Stimulated activated naive CD4-positive, alpha-beta T cell (primary cell): ENCODE data around the gene PSTK.
A peak's percentile ranks its signal among the peaks of the same experiment; 100 is the strongest.

Experiments used
- DNase-seq, 6 experiments: peaks; one replicate each; lab custom pipeline; 2025; lab: John Stamatoyannopoulos, UW

The PSTK gene

GRCh38 chr10:122992031-122992585 is 11.9 kb downstream of the PSTK start:
- no peak for DNase-seq

- DNase-seq, result no peak
Measured at GRCh38 chr10:122993797-122994336, 13.7 kb downstream of the PSTK start.

- DNase-seq, result no peak
Measured at GRCh38 chr10:122995936-122996335, 15.7 kb downstream of the PSTK start.

- no peak for DNase-seq
Measured at GRCh38 chr10:122997864-122998263, 17.7 kb downstream of the PSTK start.

GRCh38 chr10:122998360-122998917 is 18.2 kb downstream of the PSTK start:
- no peak for DNase-seq

GRCh38 chr10:122998934-122999333 is 18.7 kb downstream of the PSTK start:
- DNase-seq, result no peak

- DNase-seq, result no peak
Measured at GRCh38 chr10:122999347-122999746, 19.1 kb downstream of the PSTK start.

GRCh38 chr10:123000155-123000554 is 20.0 kb downstream of the PSTK start:
- no peak for DNase-seq

- no peak for DNase-seq
Measured at GRCh38 chr10:123001370-123001769, 21.2 kb downstream of the PSTK start.

GRCh38 chr10:123004298-123004697 is 24.1 kb downstream of the PSTK start:
- DNase-seq, result no peak

- peak; percentile 25 to 72 (median 50) for DNase-seq
Measured at GRCh38 chr10:123007558-123008354, 27.6 kb downstream of the PSTK start.

GRCh38 chr10:123008355-123009104 is 28.3 kb downstream of the PSTK start, which contains the start of the genes ACADSB and IKZF5:
Gene ACADSB, plus strand, starts transcription at chr10:123009006. Its CDS starts 24 bp downstream, at chr10:123009030.
Gene IKZF5, minus strand, starts transcription at chr10:123008795. Its CDS starts 10,170 bp downstream, at chr10:122998625.
- peak; percentile 94 to 98 (median 96) for DNase-seq

- peak in 4 of 6 experiments; percentile 1 to 47 (median 18) for DNase-seq
Measured at GRCh38 chr10:123009105-123009820, 29.1 kb downstream of the PSTK start.

GRCh38 chr10:123011987-123012386 is 31.8 kb downstream of the PSTK start:
- no peak for DNase-seq

- no peak for DNase-seq
Measured at GRCh38 chr10:123013456-123014419, 33.5 kb downstream of the PSTK start.

- DNase-seq, result no peak
Measured at GRCh38 chr10:123014772-123015171, 34.6 kb downstream of the PSTK start.

- no peak for DNase-seq
Measured at GRCh38 chr10:123016228-123016627, 36.0 kb downstream of the PSTK start.

- DNase-seq, result no peak
Measured at GRCh38 chr10:123017421-123018165, 37.4 kb downstream of the PSTK start.

- DNase-seq, result no peak
Measured at GRCh38 chr10:123018531-123018930, 38.3 kb downstream of the PSTK start.
